M059J (cell line): ENCODE measurements around the gene IMMP2L. TPM values are rescaled to one million over a fixed set of nuclear protein-coding genes. Genes with fewer than 3 reads are reported as not detected.

Experiments
- DNase-seq: peaks from one replicate; pipeline ENCODE4 v3.0.0-alpha.2; 2012; ENCODE audit warnings: low read depth
- total RNA-seq: library from RNA; depleted of rRNA; stranded (reverse); fragments of >200 nt; shearing (Covaris generic); gene quantifications from 2 replicates; pipeline ENCODE4 v1.2.3, GENCODE V29; 2014

Gene IMMP2L
- total RNA-seq, 1 experiment from 2014 or later = 8.6 TPM

GRCh38 chr7:111393011-111393754 is 169.1 kb downstream of the IMMP2L start:
- peak; percentile 9 for DNase-seq

- no peak for DNase-seq
Observed at GRCh38 chr7:111392294-111392693, 170.0 kb downstream of the IMMP2L start.

GRCh38 chr7:111390000-111390399 is 172.3 kb downstream of the IMMP2L start:
- DNase-seq = no peak

- no peak for DNase-seq
Observed at GRCh38 chr7:111388912-111389311, 173.4 kb downstream of the IMMP2L start.

GRCh38 chr7:111388016-111388415 is 174.3 kb downstream of the IMMP2L start:
- DNase-seq = no peak

- DNase-seq = peak; percentile 44
Observed at GRCh38 chr7:111384065-111384891, 178.0 kb downstream of the IMMP2L start.

- no peak for DNase-seq
Observed at GRCh38 chr7:111383133-111383532, 179.2 kb downstream of the IMMP2L start.

- DNase-seq = no peak
Observed at GRCh38 chr7:111381590-111381989, 180.7 kb downstream of the IMMP2L start.

GRCh38 chr7:111380945-111381344 is 181.3 kb downstream of the IMMP2L start:
- DNase-seq = no peak

GRCh38 chr7:111374027-111374426 is 188.3 kb downstream of the IMMP2L start:
- DNase-seq = no peak

GRCh38 chr7:111371437-111371836 is 190.9 kb downstream of the IMMP2L start:
- DNase-seq = no peak

- DNase-seq = peak; percentile 78
Observed at GRCh38 chr7:111370002-111370401, 192.3 kb downstream of the IMMP2L start.

GRCh38 chr7:111368381-111369065 is 193.8 kb downstream of the IMMP2L start:
- no peak for DNase-seq

GRCh38 chr7:111364413-111364812 is 197.9 kb downstream of the IMMP2L start:
- peak; percentile 81 for DNase-seq

- DNase-seq = peak; percentile 34
Observed at GRCh38 chr7:111363099-111363498, 199.2 kb downstream of the IMMP2L start.

GRCh38 chr7:111362506-111363054 is 199.7 kb downstream of the IMMP2L start:
- DNase-seq = peak; percentile 41

GRCh38 chr7:111358915-111359314 is 203.4 kb downstream of the IMMP2L start:
- DNase-seq = no peak

GRCh38 chr7:111357691-111358090 is 204.6 kb downstream of the IMMP2L start:
- peak; percentile 84 for DNase-seq

GRCh38 chr7:111356941-111357340 is 205.4 kb downstream of the IMMP2L start:
- peak; percentile 61 for DNase-seq

GRCh38 chr7:111352319-111352718 is 210.0 kb downstream of the IMMP2L start:
- no peak for DNase-seq

- no peak for DNase-seq
Observed at GRCh38 chr7:111346219-111346618, 216.1 kb downstream of the IMMP2L start.

- DNase-seq = no peak
Observed at GRCh38 chr7:111343017-111343416, 219.3 kb downstream of the IMMP2L start.
